PC-9 (cell line): Measurements from ENCODE around the gene PGA5. TPM values are rescaled to one million over a fixed set of nuclear protein-coding genes. Genes with fewer than 3 reads are reported as not detected.
A peak's percentile ranks its signal among the peaks of the same experiment; 100 is the strongest.

ENCODE experiments used
- BruUV-seq: library from RNA; stranded (reverse); fragments of 400-500 nt; replicated peaks from 2 replicates; lab custom pipeline; 2021; lab: Mats Ljungman, UMichigan
- CTCF ChIA-PET: fragments of 300-600 bp; sonication (Branson Sonifier 250); formaldehyde crosslinking; loops from one replicate; lab custom pipeline; 2022; ENCODE audit warnings: antibody characterized with exemption; lab: Charles Lee
- POLR2A ChIA-PET: fragments of 300-600 bp; sonication (Branson Sonifier 250); formaldehyde crosslinking; loops from one replicate; lab custom pipeline; 2022; ENCODE audit warnings: antibody characterized with exemption; ENCODE audit not compliant: unreplicated experiment; lab: Charles Lee
- DNase-seq, 2 experiments: peaks; one replicate each; pipeline versions ENCODE4 v3.0.0 to v3.0.0-alpha.2; 2015 to 2022; ENCODE audit warnings: mixed read lengths in 1 of 2
- H2AFZ ChIP-seq: fragments of 200-600 bp; sonication (generic); 2 replicates; pipeline ENCODE4 v1.8.1; 2017; ENCODE audit warnings: antibody characterized with exemption
- H3F3A ChIP-seq: fragments of 200-600 bp; sonication (generic); 2 replicates; pipeline ENCODE4 v1.8.1; 2017; ENCODE audit warnings: antibody characterized with exemption, mild to moderate bottlenecking, low read depth; ENCODE audit not compliant: insufficient read depth
- H3K27ac ChIP-seq: fragments of 200-600 bp; sonication (generic); 2 replicates; pipeline ENCODE4 v1.6.1; 2016; ENCODE audit warnings: mixed run types
- H3K27me3 ChIP-seq: fragments of 200-600 bp; sonication (generic); 2 replicates; pipeline ENCODE4 v1.6.1; 2016; ENCODE audit warnings: low read depth, mixed run types; ENCODE audit not compliant: insufficient read depth
- H3K36me3 ChIP-seq: fragments of 200-600 bp; sonication (generic); 2 replicates; pipeline ENCODE4 v1.6.1; 2016; ENCODE audit warnings: low read depth, mixed run types
- H3K4me1 ChIP-seq: fragments of 200-600 bp; sonication (generic); replicated peaks from 2 replicates; pipeline ENCODE4 v1.6.1; 2016; ENCODE audit warnings: mixed run types; ENCODE audit not compliant: insufficient read depth
- H3K4me2 ChIP-seq: fragments of 200-600 bp; sonication (generic); 2 replicates; pipeline ENCODE4 v1.6.1; 2017; ENCODE audit warnings: mixed run types
- H3K4me3 ChIP-seq: fragments of 200-600 bp; sonication (generic); 2 replicates; pipeline ENCODE4 v1.6.1; 2016; ENCODE audit warnings: mixed run types
- H3K79me2 ChIP-seq: fragments of 200-600 bp; sonication (generic); 2 replicates; pipeline ENCODE4 v1.6.1; 2017; ENCODE audit warnings: low read depth, mixed run types
- H3K9me2 ChIP-seq: fragments of 200-600 bp; sonication (generic); 2 replicates; pipeline ENCODE4 v1.8.1; 2017; ENCODE audit warnings: mild to moderate bottlenecking; ENCODE audit not compliant: insufficient read depth
- H3K9me3 ChIP-seq: fragments of 200-600 bp; sonication (generic); 2 replicates; pipeline ENCODE4 v1.8.1; 2016; ENCODE audit warnings: low read depth; ENCODE audit not compliant: insufficient read depth
- H4K20me1 ChIP-seq: fragments of 200-600 bp; sonication (generic); 2 replicates; pipeline ENCODE4 v1.8.1; 2017; ENCODE audit not compliant: insufficient read depth
- CTCF ChIP-seq: fragments of 200-600 bp; sonication (generic); conservative IDR thresholded peaks from 2 replicates; pipeline ENCODE4 v1.6.1; 2017; ENCODE audit warnings: mixed run types, antibody characterized with exemption, mild to moderate bottlenecking, moderate library complexity
- EZH2 ChIP-seq: fragments of 200-600 bp; sonication (generic); IDR thresholded peaks from 2 replicates; pipeline ENCODE4 v1.8.0; 2017; ENCODE audit warnings: antibody characterized with exemption, low read depth
- intact Hi-C: fragments of 100-400 bp; cut with micrococcal nuclease; formaldehyde crosslinking; loops from one replicate; pipeline ENCODE4 v1.10.0; 2022; ENCODE audit not compliant: unreplicated experiment
- total RNA-seq: library from RNA; stranded (reverse); gene quantifications from 2 replicates; pipeline ENCODE4 v1.2.3, GENCODE V29; 2021

The PGA5 gene
- total RNA-seq, 1 experiment from 2014 or later, result not detected

GRCh38 chr11:61268588-61269250, 27.7 kb downstream of the PGA5 start:
- Histone ChIP-seq H3K27ac (no peak overlapping the region), H3K4me2 (no peak overlapping the region), H2AFZ (no peak overlapping the region), H3F3A (peaks cover 8% of the 10 kb centered on the region; the same call in 1 of the 2 replicates), H3K36me3 (no peaks in the 10 kb centered on the region), H3K9me3 (no peaks in the 10 kb centered on the region), H4K20me1 (no peaks in the 10 kb centered on the region; the same call in none of the 2 replicates), H3K79me2 (no peaks in the 10 kb centered on the region), H3K4me3 (no peak overlapping the region), H3K27me3 (peaks cover 3% of the 10 kb centered on the region; the same call in 1 of the 2 replicates), H3K4me1 (0 out of 2 replicates have a peak, but pooled peaks cover 5% of the 10 kb centered on the region), H3K9me2 (no peaks in the 10 kb centered on the region)
- CTCF ChIA-PET, result interaction anchor here (0.6 to 0.7 kb wide), 2 partner anchors 14 to 17 kb away, joined by 3 to 4 read pairs; no protein-coding TSS in a partner anchor
- no peak for DNase-seq
- POLR2A ChIA-PET, result no interaction called here
- intact Hi-C loops, result no loop called here
- BruUV-seq, result no TSS peak
- TF ChIP-seq CTCF, result no peak
- TF ChIP-seq EZH2, result no peak

DNA sequence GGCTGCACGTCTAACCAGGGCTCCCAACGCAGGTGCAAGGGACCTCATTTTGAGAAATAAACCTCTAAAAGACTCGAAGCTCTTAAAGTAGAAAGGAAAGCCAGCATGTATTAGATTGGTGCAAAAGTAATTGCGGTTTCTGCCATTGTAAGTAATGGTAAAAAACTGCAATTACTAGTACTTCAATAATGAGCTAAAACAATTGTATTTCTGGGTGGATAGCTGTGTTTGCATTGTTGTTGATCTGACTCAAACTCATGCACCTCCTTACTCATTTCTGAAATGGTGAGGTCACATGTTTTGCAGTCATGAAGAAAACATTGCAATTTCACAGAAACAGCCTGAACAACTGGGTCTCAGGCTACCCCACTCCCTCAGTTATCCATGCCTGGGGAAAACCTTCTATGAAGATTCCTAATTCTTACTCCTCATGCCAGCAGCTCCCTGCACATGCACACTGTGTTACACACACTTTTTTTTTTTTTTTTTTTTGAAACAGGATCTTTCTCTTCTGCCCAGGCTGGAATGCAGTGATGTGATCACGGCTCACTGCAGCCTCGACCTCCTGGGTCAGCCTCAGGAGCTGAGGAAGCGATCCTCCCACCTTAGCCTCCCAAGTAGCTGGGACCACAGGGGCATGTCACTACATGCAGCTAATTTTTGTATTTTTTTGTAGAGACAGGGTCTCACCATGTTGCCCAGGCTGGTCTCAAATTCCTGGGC, 29.5 kb downstream of the PGA5 start:
- H3K27ac ChIP-seq, result no peak overlapping the region
- H3K9me2 ChIP-seq, result no peaks in the 10 kb centered on the region
- no TSS peak for BruUV-seq
- no peak overlapping the region for H2AFZ ChIP-seq
- no peaks in the 10 kb centered on the region for H3K79me2 ChIP-seq
- intact Hi-C loops, result no loop called here
- ChIA-PET POLR2A (no interaction called here), CTCF (interaction anchor here (0.5 kb wide), 1 partner anchor 88 kb away, joined by 4 read pairs; no protein-coding TSS in a partner anchor)
- H3K4me1 ChIP-seq, result 0 out of 2 replicates have a peak, but pooled peaks cover 5% of the 10 kb centered on the region
- peak in 1 of 2 experiments; percentile 33 for DNase-seq
- H3K36me3 ChIP-seq, result no peaks in the 10 kb centered on the region
- no peak overlapping the region for H3K4me2 ChIP-seq
- no peaks in the 10 kb centered on the region; the same call in none of the 2 replicates for H4K20me1 ChIP-seq
- TF ChIP-seq EZH2 (no peak), CTCF (no peak)
- H3K9me3 ChIP-seq, result no peaks in the 10 kb centered on the region
- peaks cover 8% of the 10 kb centered on the region; the same call in 1 of the 2 replicates for H3F3A ChIP-seq
- no peak overlapping the region for H3K4me3 ChIP-seq
- H3K27me3 ChIP-seq, result peaks cover 21% of the 10 kb centered on the region

DNA sequence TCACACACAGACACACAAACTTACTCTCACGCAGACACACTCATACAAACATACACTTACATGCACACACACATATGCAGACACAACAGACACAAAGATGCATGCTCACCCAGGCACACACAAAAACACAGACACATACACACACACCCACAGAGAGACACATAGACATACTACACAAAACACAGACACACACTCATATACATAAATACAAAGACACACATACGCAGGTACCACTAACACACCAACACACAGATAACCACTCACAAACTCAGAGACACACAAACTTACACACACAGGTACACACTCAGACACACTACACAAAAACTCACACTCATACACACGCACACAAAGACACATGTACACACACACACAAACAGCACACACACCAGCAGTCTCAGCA, 31.8 kb downstream of the PGA5 start:
- peak in 1 of 2 experiments; percentile 34 for DNase-seq
- Histone ChIP-seq H3K79me2 (no peaks in the 10 kb centered on the region), H3K4me2 (no peak overlapping the region), H2AFZ (no peak overlapping the region), H3K4me1 (no peaks in the 10 kb centered on the region), H3K27me3 (peaks cover 30% of the 10 kb centered on the region), H3K9me2 (no peaks in the 10 kb centered on the region), H3K4me3 (no peak overlapping the region), H4K20me1 (no peaks in the 10 kb centered on the region; the same call in none of the 2 replicates), H3K9me3 (no peaks in the 10 kb centered on the region), H3K27ac (no peak overlapping the region), H3F3A (peaks cover 8% of the 10 kb centered on the region; the same call in 1 of the 2 replicates), H3K36me3 (no peaks in the 10 kb centered on the region)
- ChIA-PET POLR2A (interaction anchor here (1.1 kb wide), 1 partner anchor 90 kb away, joined by 3 read pairs; the partner anchor contains the start of gene TMEM138), CTCF (interaction anchor here (0.7 kb wide), 1 partner anchor 124 kb away, joined by 3 read pairs; no protein-coding TSS in a partner anchor)
- BruUV-seq, result no TSS peak
- TF ChIP-seq EZH2 (no peak), CTCF (no peak)
- intact Hi-C loops, result loop anchor here (2.0 kb wide), 1 partner anchor 150 kb away; no protein-coding TSS in a partner anchor
